ENCODE data around the gene FYCO1.

DNA sequence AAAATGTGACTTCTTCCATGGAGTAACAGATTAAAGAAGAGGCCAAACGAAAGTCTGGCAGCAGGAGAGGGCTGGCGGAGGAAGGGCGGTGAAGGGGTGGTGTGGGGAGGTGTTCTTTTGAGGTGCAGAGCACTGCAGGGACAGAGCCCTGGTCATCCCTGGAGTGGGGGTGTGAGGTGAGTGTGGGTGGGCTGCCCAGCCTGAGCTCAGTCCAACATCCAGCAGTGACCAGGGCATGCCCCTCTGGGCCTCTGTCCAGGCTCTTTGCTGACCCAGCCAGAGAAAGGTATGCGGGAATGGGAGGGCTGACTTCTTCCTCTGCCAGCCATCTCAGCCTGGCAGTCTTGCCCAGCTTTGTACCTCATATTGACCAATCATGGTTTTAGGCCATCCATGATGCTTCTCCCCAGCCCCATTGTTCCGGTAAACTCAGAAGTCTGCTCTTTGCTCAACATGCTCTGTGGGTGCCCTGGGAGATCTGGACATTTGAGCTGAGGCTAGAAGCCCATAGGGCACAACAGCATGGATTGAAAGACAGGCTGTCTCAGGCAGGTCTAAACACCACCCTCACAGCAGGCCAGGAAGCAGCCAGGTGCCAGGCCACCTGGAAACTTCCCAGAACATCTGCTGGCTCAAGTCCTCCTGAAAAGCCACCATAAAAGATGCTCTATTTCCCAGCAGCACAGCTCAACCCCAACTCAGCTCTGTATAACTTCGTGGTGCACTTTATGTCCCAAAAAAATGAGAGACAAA lies 78.3 kb downstream of the FYCO1 start:
- no peak for TF ChIP-seq CHD4 (IDR thresholded peaks at IDR 0.05)
- no peak for TF ChIP-seq MTA3 (IDR thresholded peaks at IDR 0.05; ENCODE audit: borderline replicate concordance, low read length)
- TF ChIP-seq SMAD5 (IDR thresholded peaks at IDR 0.05; ENCODE audit: low read depth) = no peak
- TF ChIP-seq SUZ12 (IDR thresholded peaks at IDR 0.05; ENCODE audit: unreplicated experiment) = no peak
- no peak for TF ChIP-seq CEBPB (IDR thresholded peaks at IDR 0.05; ENCODE audit: borderline replicate concordance in 1 of 2, low read depth in 2 of 2, low read length in 2 of 2)

Data from GM12878 (cell line).